Chondrocyte (in vitro differentiated cells): ENCODE measurements around the gene PJVK. TPM values are rescaled to one million over a fixed set of nuclear protein-coding genes. Genes with fewer than 3 reads are reported as not detected.
"Not testable (repeated sequence)": the region's sequence is repeated elsewhere in the genome, so short reads cannot be mapped to it uniquely, and the experiment has no call there.

Experiments used
- DNase-seq: peaks from one replicate; pipeline ENCODE4 v3.0.0; 2021; ENCODE audit warnings: mixed read lengths, low spot score
- H3K27ac Mint-ChIP-seq: one replicate; pipeline ENCODE4 v1.8.0; 2021; ENCODE audit warnings: mild to moderate bottlenecking, moderate library complexity, mixed read lengths; ENCODE audit not compliant: unreplicated experiment
- H3K27me3 Mint-ChIP-seq: 2 replicates; pipeline ENCODE4 v1.8.0; 2021; ENCODE audit warnings: low read depth, mixed read lengths
- H3K36me3 Mint-ChIP-seq: 2 replicates; pipeline ENCODE4 v1.8.0; 2021; ENCODE audit warnings: low read depth, mixed read lengths
- H3K4me1 Mint-ChIP-seq: 2 replicates; pipeline ENCODE4 v1.8.0; 2021; ENCODE audit warnings: low read depth, mild to moderate bottlenecking, mixed read lengths
- H3K4me3 Mint-ChIP-seq: one replicate; pipeline ENCODE4 v1.8.0; 2021; ENCODE audit warnings: mild to moderate bottlenecking, moderate library complexity, mixed read lengths; ENCODE audit not compliant: unreplicated experiment
- H3K9me3 Mint-ChIP-seq: 2 replicates; pipeline ENCODE4 v1.8.0; 2021; ENCODE audit warnings: low read depth, mixed read lengths
- CTCF ChIP-seq: fragments of 200-600 bp; sonication (generic); IDR thresholded peaks from 2 replicates; pipeline ENCODE4 v1.5.0; 2021; ENCODE audit warnings: antibody characterized with exemption, mild to moderate bottlenecking, moderate library complexity
- total RNA-seq: library from RNA; stranded (reverse); gene quantifications from 3 replicates; pipeline ENCODE4 v1.2.1, GENCODE V29; 2021

Gene PJVK
- total RNA-seq, 1 donor from 2014 or later, result 4.2 TPM

GRCh38 chr2:178452334-178452733 is 1.2 kb downstream of the PJVK start:
- Mint-ChIP-seq H3K36me3 (peaks cover 4% of the 10 kb centered on the region), H3K27ac (no peak overlapping the region), H3K4me1 (peaks cover 32% of the 10 kb centered on the region), H3K4me3 (no peak overlapping the region), H3K9me3 (no peaks in the 10 kb centered on the region), H3K27me3 (no peaks in the 10 kb centered on the region)
- DNase-seq, result no peak
- no peak for TF ChIP-seq CTCF

GRCh38 chr2:178452870-178453269 is 1.7 kb downstream of the PJVK start:
- Mint-ChIP-seq H3K36me3 (peaks cover 4% of the 10 kb centered on the region), H3K27me3 (no peaks in the 10 kb centered on the region), H3K9me3 (no peaks in the 10 kb centered on the region), H3K27ac (no peak overlapping the region), H3K4me1 (peaks cover 31% of the 10 kb centered on the region), H3K4me3 (no peak overlapping the region)
- no peak for TF ChIP-seq CTCF
- DNase-seq, result no peak

- peak overlapping the region; percentile 53 for H3K27ac Mint-ChIP-seq
- H3K27me3 Mint-ChIP-seq, result no peaks in the 10 kb centered on the region
- TF ChIP-seq CTCF, result no peak
- H3K9me3 Mint-ChIP-seq, result no peaks in the 10 kb centered on the region
- H3K4me3 Mint-ChIP-seq, result no peak overlapping the region
- H3K36me3 Mint-ChIP-seq, result no peaks in the 10 kb centered on the region
- peaks cover 9% of the 10 kb centered on the region for H3K4me1 Mint-ChIP-seq
- no peak for DNase-seq
Measured at GRCh38 chr2:178455947-178456346, 4.8 kb downstream of the PJVK start.

GRCh38 chr2:178457390-178457886 is 6.3 kb downstream of the PJVK start:
- no peak for TF ChIP-seq CTCF
- Mint-ChIP-seq H3K27ac (no peak overlapping the region), H3K4me3 (no peak overlapping the region)

GRCh38 chr2:178469219-178469849 is 18.2 kb downstream of the PJVK start:
- Mint-ChIP-seq H3K27ac (no peak overlapping the region), H3K4me3 (no peak overlapping the region), H3K4me1 (peaks cover 11% of the 10 kb centered on the region)

More at GRCh38 chr2:178457390-178457886, 6.3 kb downstream of the PJVK start:
- no peaks in the 10 kb centered on the region for H3K36me3 Mint-ChIP-seq
- no peaks in the 10 kb centered on the region for H3K4me1 Mint-ChIP-seq
- H3K9me3 Mint-ChIP-seq, result no peaks in the 10 kb centered on the region
- DNase-seq, result no peak
- H3K27me3 Mint-ChIP-seq, result no peaks in the 10 kb centered on the region

GRCh38 chr2:178471313-178471712 is 20.1 kb downstream of the PJVK start:
- DNase-seq, H3K27ac Mint-ChIP-seq, H3K4me3 Mint-ChIP-seq, H3K9me3 Mint-ChIP-seq, H3K27me3 Mint-ChIP-seq, H3K36me3 Mint-ChIP-seq: not testable (repeated sequence)
- peaks cover 18% of the 10 kb centered on the region for H3K4me1 Mint-ChIP-seq

More at GRCh38 chr2:178469219-178469849, 18.2 kb downstream of the PJVK start:
- DNase-seq, result no peak
- Mint-ChIP-seq H3K27me3 (no peaks in the 10 kb centered on the region), H3K36me3 (peaks cover 5% of the 10 kb centered on the region), H3K9me3 (no peaks in the 10 kb centered on the region)
- no peak for TF ChIP-seq CTCF
